H1 (cell line): ENCODE measurements around the gene SHROOM3. TPM values are rescaled to one million over a fixed set of nuclear protein-coding genes. Genes with fewer than 3 reads are reported as not detected.

ENCODE experiments used
- CTCF ChIA-PET: fragments of 300-600 bp; sonication (Branson Sonifier 250); formaldehyde crosslinking; loops from one replicate; lab custom pipeline; 2021; ENCODE audit not compliant: partially characterized antibody; lab: Charles Lee
- POLR2A ChIA-PET: fragments of 300-600 bp; sonication (Branson Sonifier 250); formaldehyde crosslinking; loops from one replicate; lab custom pipeline; 2021; ENCODE audit warnings: inconsistent platforms; ENCODE audit not compliant: partially characterized antibody; lab: Charles Lee
- DNase-seq, 2 experiments: peaks; one replicate each; pipeline versions ENCODE4 v3.0.0 to v3.0.0-alpha.2; 2010 to 2022; ENCODE audit warnings: low spot score in 2 of 2, low read depth in 1 of 2, mixed read lengths in 1 of 2
- FAIRE-seq: peaks from 2 replicates; lab custom pipeline; 2011; peaks lifted over from hg19 to GRCh38; lab: Jason Lieb, UNC
- H2AFZ ChIP-seq: 2 replicates; pipeline ENCODE4 v1.8.1; 2012; ENCODE audit warnings: low read length, inconsistent platforms
- H2AK5ac ChIP-seq: 2 replicates; pipeline ENCODE4 v1.6.1; 2013; ENCODE audit warnings: low read depth, low read length
- H2BK120ac ChIP-seq: replicated peaks from 2 replicates; pipeline ENCODE3; 2013; ENCODE audit warnings: low read depth, low read length, inconsistent platforms
- H2BK12ac ChIP-seq: 2 replicates; pipeline ENCODE4 v1.6.1; 2013; ENCODE audit warnings: low read depth, low read length
- H2BK15ac ChIP-seq: 2 replicates; pipeline ENCODE4 v1.6.1; 2013; ENCODE audit warnings: low read length
- H2BK20ac ChIP-seq: 2 replicates; pipeline ENCODE4 v1.6.1; 2013; ENCODE audit warnings: low read length
- H2BK5ac ChIP-seq: 2 replicates; pipeline ENCODE4 v1.6.1; 2013; ENCODE audit warnings: low read depth, low read length
- H3K14ac ChIP-seq: 2 replicates; pipeline ENCODE4 v1.6.1; 2013; ENCODE audit warnings: inconsistent platforms; ENCODE audit not compliant: insufficient read length
- H3K18ac ChIP-seq: 2 replicates; pipeline ENCODE4 v1.6.1; 2013; ENCODE audit warnings: low read length; ENCODE audit errors: extremely low read depth
- H3K23ac ChIP-seq: 2 replicates; pipeline ENCODE4 v1.6.1; 2013; ENCODE audit warnings: inconsistent platforms; ENCODE audit not compliant: insufficient read length
- H3K23me2 ChIP-seq: 2 replicates; pipeline ENCODE4 v1.6.1; 2013; ENCODE audit warnings: low read depth, low read length
- H3K27ac ChIP-seq: 2 replicates; pipeline ENCODE4 v1.6.1; 2011; ENCODE audit warnings: low read depth, low read length, inconsistent platforms
- H3K27me3 ChIP-seq, 4 experiments: replicated peaks in 1 of 4; 1 replicate in 1 of 4; 2 replicates in 3 of 4; pipeline versions ENCODE4 v1.6.1 to v1.8.1; 2011 to 2013; ENCODE audit warnings: low read length in 3 of 4, mild to moderate bottlenecking in 3 of 4, inconsistent platforms in 2 of 4, mixed read lengths in 2 of 4, moderate library complexity in 1 of 4; ENCODE audit not compliant: control insufficient read depth in 3 of 4, insufficient read depth in 3 of 4; ENCODE audit errors: extremely low read depth in 1 of 4
- H3K36me3 ChIP-seq, 4 experiments: 2 replicates each; pipeline versions ENCODE4 v1.6.1 to v1.8.1; 2011 to 2013; ENCODE audit warnings: mild to moderate bottlenecking in 4 of 4, low read length in 3 of 4, moderate library complexity in 2 of 4, control low read depth in 1 of 4, inconsistent platforms in 1 of 4; ENCODE audit not compliant: insufficient read depth in 4 of 4, control insufficient read depth in 2 of 4
- H3K4ac ChIP-seq: replicated peaks from 2 replicates; pipeline ENCODE3; 2013; ENCODE audit warnings: low read length, low read depth, mixed read lengths, inconsistent platforms; ENCODE audit not compliant: insufficient read length
- H3K4me1 ChIP-seq, 4 experiments: replicated peaks in 1 of 4; 1 replicate in 1 of 4; 2 replicates in 3 of 4; pipeline versions ENCODE4 v1.6.1 to v1.8.1; 2011 to 2013; ENCODE audit warnings: low read length in 3 of 4, inconsistent platforms in 2 of 4, mixed read lengths in 1 of 4; ENCODE audit not compliant: insufficient read depth in 4 of 4, control insufficient read depth in 3 of 4
- H3K4me2 ChIP-seq, 2 experiments: 2 replicates each; pipeline versions ENCODE4 v1.6.1 to v1.8.1; 2011 to 2013; ENCODE audit warnings: low read depth in 2 of 2, low read length in 2 of 2, control low read depth in 1 of 2, inconsistent platforms in 1 of 2, mild to moderate bottlenecking in 1 of 2; ENCODE audit not compliant: insufficient read depth in 1 of 2
- H3K4me3 ChIP-seq, 4 experiments: fragments of 200-600, 300-600 bp in 1 of 4; sonication (generic), shearing (Covaris generic), sonication (Bioruptor Twin) in 1 of 4; 2 replicates each; pipeline versions ENCODE4 v1.5.1 to v1.8.1; 2011 to 2016; ENCODE audit warnings: low read length in 4 of 4, low read depth in 3 of 4, control low read depth in 2 of 4, inconsistent platforms in 2 of 4, mild to moderate bottlenecking in 2 of 4, mixed read lengths in 1 of 4, moderate library complexity in 1 of 4; ENCODE audit not compliant: insufficient read depth in 2 of 4; ENCODE audit errors: extremely low read depth in 1 of 4
- H3K56ac ChIP-seq: replicated peaks from 2 replicates; pipeline ENCODE3; 2013; ENCODE audit warnings: low read depth, mild to moderate bottlenecking, mixed read lengths, low read length, inconsistent platforms; ENCODE audit not compliant: insufficient read length
- H3K79me1 ChIP-seq: 2 replicates; pipeline ENCODE4 v1.6.1; 2013; ENCODE audit warnings: low read depth, low read length, control low read depth
- H3K79me2 ChIP-seq, 2 experiments: 2 replicates each; pipeline versions ENCODE4 v1.6.1 to v1.8.1; 2012 to 2013; ENCODE audit warnings: low read length in 2 of 2, mild to moderate bottlenecking in 2 of 2, inconsistent platforms in 1 of 2; ENCODE audit not compliant: insufficient read depth in 2 of 2, control insufficient read depth in 1 of 2
- H3K9ac ChIP-seq, 4 experiments: replicated peaks in 1 of 4; 1 replicate in 1 of 4; 2 replicates in 3 of 4; pipeline versions ENCODE4 v1.6.1 to v1.8.1; 2011 to 2013; ENCODE audit warnings: low read depth in 3 of 4, low read length in 3 of 4, control low read depth in 2 of 4, mild to moderate bottlenecking in 2 of 4, moderate library complexity in 2 of 4, inconsistent platforms in 1 of 4; ENCODE audit errors: extremely low read depth in 1 of 4
- H3K9me3 ChIP-seq, 2 experiments: 2 replicates each; pipeline versions ENCODE4 v1.6.1 to v1.8.1; 2012 to 2013; ENCODE audit warnings: mild to moderate bottlenecking in 2 of 2, moderate library complexity in 2 of 2, control low read depth in 1 of 2, inconsistent platforms in 1 of 2, low read depth in 1 of 2, low read length in 1 of 2, mixed read lengths in 1 of 2; ENCODE audit not compliant: insufficient read depth in 2 of 2
- H4K20me1 ChIP-seq, 2 experiments: replicated peaks in 1 of 2; 2 replicates each; pipeline versions ENCODE3 to v1.8.1; 2011 to 2013; ENCODE audit warnings: inconsistent platforms in 2 of 2, low read length in 2 of 2, mild to moderate bottlenecking in 1 of 2; ENCODE audit not compliant: insufficient read depth in 2 of 2, control insufficient read depth in 1 of 2
- H4K5ac ChIP-seq: 2 replicates; pipeline ENCODE4 v1.6.1; 2013; ENCODE audit warnings: low read length, low read depth, mixed read lengths, inconsistent platforms; ENCODE audit not compliant: insufficient read length
- H4K8ac ChIP-seq: 2 replicates; pipeline ENCODE4 v1.8.0; 2013; ENCODE audit warnings: mild to moderate bottlenecking, moderate library complexity, low read length, inconsistent platforms; ENCODE audit not compliant: insufficient read depth; ENCODE audit errors: extremely low read depth
- H4K91ac ChIP-seq: replicated peaks from 2 replicates; pipeline ENCODE3; 2013; ENCODE audit warnings: low read length, mixed read lengths, inconsistent platforms; ENCODE audit not compliant: insufficient read length
- ASH2L ChIP-seq: fragments of 200-600, 300-600 bp; sonication (generic); IDR thresholded peaks from one replicate; pipeline ENCODE4 v1.7.1; 2017; ENCODE audit warnings: low read length
- FOSL1 ChIP-seq: IDR thresholded peaks from 2 replicates; pipeline ENCODE4 v1.6.1; 2011; ENCODE audit warnings: mild to moderate bottlenecking, low read depth, low read length, moderate library complexity; ENCODE audit not compliant: insufficient read depth
- HDAC6 ChIP-seq: IDR thresholded peaks from one replicate; pipeline ENCODE4 v1.7.1; 2012; ENCODE audit warnings: low read depth, mild to moderate bottlenecking, inconsistent platforms, low read length, moderate library complexity
- MAFK ChIP-seq: IDR thresholded peaks from 2 replicates; pipeline ENCODE4 v1.6.1; 2012; ENCODE audit warnings: low read depth, mild to moderate bottlenecking, improper control_type of control experiment, low read length
- RAD21 ChIP-seq, 2 experiments: IDR thresholded peaks in 1 of 2; conservative IDR thresholded peaks in 1 of 2; 2 replicates each; pipeline ENCODE4 v1.6.1; 2011; ENCODE audit warnings: low read depth in 2 of 2, low read length in 2 of 2, improper control_type of control experiment in 1 of 2, inconsistent platforms in 1 of 2, mild to moderate bottlenecking in 1 of 2, moderate library complexity in 1 of 2
- whole genome bisulfite sequencing, 2 experiments: shearing (Covaris generic) in 1 of 2; methylation state at CpG; one replicate each; pipeline versions ENCODE4 v1.1.6 to v1.1.7; 2013 to 2015; ENCODE audit warnings: low lambda C conversion rate in 2 of 2, mixed read lengths in 2 of 2, inconsistent platforms in 1 of 2, low coverage in 1 of 2, missing lambda C conversion rate in 1 of 2; ENCODE audit not compliant: insufficient replicate concordance in 2 of 2, insufficient coverage in 1 of 2, insufficient read length in 1 of 2; ENCODE audit errors: extremely low coverage in 1 of 2, missing lambda C conversion rate in 1 of 2; 5-methylcytosine and 5-hydroxymethylcytosine counted together
- polyA plus RNA-seq, 7 experiments: library from polyadenylated mRNA; depleted of rRNA in 3 of 7; stranded (reverse) in 5 of 7; unstranded in 2 of 7; fragments of >200 nt in 5 of 7; fragments of 200-250 nt in 2 of 7; gene quantifications; 1 replicate in 5 of 7; 2 replicates in 1 of 7; 4 replicates in 1 of 7; pipeline versions ENCODE4 v1.2.1 to v1.2.3, GENCODE V29; 2011 to 2013; ENCODE audit warnings: missing spikeins in 2 of 7, mixed read lengths in 2 of 7
- total RNA-seq: library from RNA; stranded (reverse); fragmentation: NEBNext Ultra II Directional; extraction: Animal tissue kit (Norgen Biotek cat#: 25700); gene quantifications from 2 replicates; pipeline ENCODE4 v1.2.1, GENCODE V29; 2021

The SHROOM3 gene
- total and polyA plus RNA-seq, 2 of the 8 experiments (the other 6 are each of a cell fraction or from before 2014, with no cell fraction given): 15.8 to 34.0 TPM

GRCh38 chr4:76488455-76488854 is 53.4 kb downstream of the SHROOM3 start:
- Histone ChIP-seq H3K9me3 (no peaks in the 10 kb centered on the region), H3K79me2 (no peaks in the 10 kb centered on the region), H4K5ac (no peak overlapping the region), H3K23me2 (no peaks in the 10 kb centered on the region; the same call in 1 of the 2 replicates), H3K27me3 (no peaks in the 10 kb centered on the region), H3K56ac (no peak overlapping the region), H2BK120ac (no peak overlapping the region), H3K79me1 (no peaks in the 10 kb centered on the region), H4K20me1 (no peaks in the 10 kb centered on the region), H2AK5ac (no peak overlapping the region), H3K18ac (no peak overlapping the region), H3K27ac (no peak overlapping the region), H3K14ac (no peak overlapping the region), H3K4me1 (peaks cover 3 to 15% (median 11%) of the 10 kb centered on the region in 4 experiments; a peak in 5 of 7 replicates), H3K9ac (no peak overlapping the region), H3K4me3 (no peak overlapping the region), H2BK12ac (no peak overlapping the region), H2BK5ac (no peak overlapping the region), H2BK15ac (no peak overlapping the region), H4K91ac (no peak overlapping the region), H3K4me2 (no peak overlapping the region), H3K23ac (no peak overlapping the region), H2BK20ac (no peak overlapping the region), H2AFZ (no peak overlapping the region), H3K36me3 (no peaks in the 10 kb centered on the region), H3K4ac (no peak overlapping the region), H4K8ac (no peak overlapping the region)
- ChIA-PET CTCF (interaction anchor here (0.6 to 2.2 kb wide), 4 partner anchors 13 to 311 kb away, joined by 3 to 10 read pairs (median 4); no protein-coding TSS in a partner anchor), POLR2A (interaction anchor here (0.6 to 1.0 kb wide), 2 partner anchors 13 to 46 kb away, joined by 3 read pairs; no protein-coding TSS in a partner anchor)
- no peak for FAIRE-seq
- DNase-seq: no peak
- WGBS, 2 experiments: 95% methylated on average over 1 of the region's 1 CpG; no CpG with 5 or more reads in 1 of the 2 experiments
- TF ChIP-seq FOSL1: no peak
- TF ChIP-seq HDAC6: no peak
- no peak for TF ChIP-seq MAFK
- no peak for TF ChIP-seq RAD21 (IDR thresholded peaks at IDR 0.05 in 1 of 2, conservative IDR thresholded peaks at IDR 0.05 in 1 of 2; ENCODE audit: low read depth in 2 of 2, low read length in 2 of 2)
- no peak for TF ChIP-seq ASH2L
